ENCODE measurements around the gene MYO18A.

GRCh38 chr17:29045026-29045425 lies 135.2 kb downstream of the MYO18A start:
- TF ChIP-seq CTCF (IDR thresholded peaks at IDR 0.05; ENCODE audit: poor library complexity) (no peak), EZH2phosphoT487 (IDR thresholded peaks at IDR 0.05; ENCODE audit: low read depth, severe bottlenecking, unreplicated experiment) (no peak), EZH2 (IDR thresholded peaks at IDR 0.05; ENCODE audit: borderline replicate concordance) (no peak)
